ENCODE data around the gene RRP1.

The RRP1 gene

GRCh38 chr21:43802713-43803313 is 13.4 kb downstream of the RRP1 start:
- H4K20me1 ChIP-seq (ENCODE audit: insufficient read depth), result no peaks in the 10 kb centered on the region
- H3K4me1 ChIP-seq (ENCODE audit: low read depth, poor library complexity, severe bottlenecking), result peaks cover 14% of the 10 kb centered on the region
- H3K36me3 ChIP-seq (ENCODE audit: insufficient read depth), result peaks cover 21% of the 10 kb centered on the region; the same call in 1 of the 2 replicates
- H3K27ac ChIP-seq, result no peak overlapping the region
- no peak overlapping the region for H3K9ac ChIP-seq
- TF ChIP-seq CTCF (conservative IDR thresholded peaks at IDR 0.05; ENCODE audit: low read depth, low read length), result no peak
- H3K27me3 ChIP-seq (ENCODE audit: insufficient read depth, low read depth), result no peaks in the 10 kb centered on the region
- H3K79me2 ChIP-seq (ENCODE audit: insufficient read depth, low read depth), result no peaks in the 10 kb centered on the region
- no peak overlapping the region for H3K4me3 ChIP-seq (IDR thresholded peaks at IDR 0.05; ENCODE audit: insufficient read depth, low read depth, low read length)
- no peak overlapping the region for H3K4me2 ChIP-seq
- H2AFZ ChIP-seq (ENCODE audit: low read depth), result no peak overlapping the region

- H3K79me2 ChIP-seq (ENCODE audit: insufficient read depth, low read depth), result no peaks in the 10 kb centered on the region
- no peak for TF ChIP-seq CTCF (conservative IDR thresholded peaks at IDR 0.05; ENCODE audit: low read depth, low read length)
- H3K4me3 ChIP-seq (IDR thresholded peaks at IDR 0.05; ENCODE audit: insufficient read depth, low read depth, low read length), result no peak overlapping the region
- peaks cover 14% of the 10 kb centered on the region for H3K4me1 ChIP-seq (ENCODE audit: low read depth, poor library complexity, severe bottlenecking)
- no peak overlapping the region for H3K27ac ChIP-seq
- no peak overlapping the region for H2AFZ ChIP-seq (ENCODE audit: low read depth)
- no peaks in the 10 kb centered on the region for H3K27me3 ChIP-seq (ENCODE audit: insufficient read depth, low read depth)
- H3K9ac ChIP-seq, result no peak overlapping the region
- H4K20me1 ChIP-seq (ENCODE audit: insufficient read depth), result no peaks in the 10 kb centered on the region
- H3K36me3 ChIP-seq (ENCODE audit: insufficient read depth), result peaks cover 19% of the 10 kb centered on the region; the same call in 1 of the 2 replicates
- no peak overlapping the region for H3K4me2 ChIP-seq
These were observed 14.4 kb downstream of the RRP1 start for GRCh38 chr21:43803558-43804300.

- Histone ChIP-seq H3K27ac (peak overlapping the region; percentile 18; the same call in 1 of the 2 replicates), H4K20me1 (ENCODE audit: insufficient read depth) (no peaks in the 10 kb centered on the region), H3K27me3 (ENCODE audit: insufficient read depth, low read depth) (no peaks in the 10 kb centered on the region), H3K9ac (no peak overlapping the region), H3K4me3 (IDR thresholded peaks at IDR 0.05; ENCODE audit: insufficient read depth, low read depth, low read length) (no peak overlapping the region), H3K79me2 (ENCODE audit: insufficient read depth, low read depth) (no peaks in the 10 kb centered on the region), H3K36me3 (ENCODE audit: insufficient read depth) (peaks cover 14% of the 10 kb centered on the region; the same call in 1 of the 2 replicates), H3K4me2 (no peak overlapping the region), H2AFZ (ENCODE audit: low read depth) (no peak overlapping the region), H3K4me1 (ENCODE audit: low read depth, poor library complexity, severe bottlenecking) (peaks cover 14% of the 10 kb centered on the region)
- no peak for TF ChIP-seq CTCF (conservative IDR thresholded peaks at IDR 0.05; ENCODE audit: low read depth, low read length)
These were observed 16.0 kb downstream of the RRP1 start for GRCh38 chr21:43805275-43805800.

- peaks cover 10% of the 10 kb centered on the region; the same call in 1 of the 2 replicates for H3K36me3 ChIP-seq (ENCODE audit: insufficient read depth)
- no peak overlapping the region for H3K4me3 ChIP-seq (IDR thresholded peaks at IDR 0.05; ENCODE audit: insufficient read depth, low read depth, low read length)
- no peaks in the 10 kb centered on the region for H4K20me1 ChIP-seq (ENCODE audit: insufficient read depth)
- H3K79me2 ChIP-seq (ENCODE audit: insufficient read depth, low read depth), result no peaks in the 10 kb centered on the region
- no peak overlapping the region for H3K27ac ChIP-seq
- H3K4me1 ChIP-seq (ENCODE audit: low read depth, poor library complexity, severe bottlenecking), result peaks cover 20% of the 10 kb centered on the region
- H2AFZ ChIP-seq (ENCODE audit: low read depth), result no peak overlapping the region
- no peaks in the 10 kb centered on the region for H3K27me3 ChIP-seq (ENCODE audit: insufficient read depth, low read depth)
- H3K4me2 ChIP-seq, result no peak overlapping the region
- no peak for TF ChIP-seq CTCF (conservative IDR thresholded peaks at IDR 0.05; ENCODE audit: low read depth, low read length)
- no peak overlapping the region for H3K9ac ChIP-seq
These were observed 16.8 kb downstream of the RRP1 start for GRCh38 chr21:43806017-43806710.

Data from KMS-11 (cell line).